Occipital lobe (tissue), 3 donors: ENCODE results near the gene GAREM1. TPM values are rescaled to one million over a fixed set of nuclear protein-coding genes. Genes with fewer than 3 reads are reported as not detected.
"Not testable (repeated sequence)": the region's sequence is repeated elsewhere in the genome, so short reads cannot be mapped to it uniquely, and the experiment has no call there.

Source experiments
- DNase-seq: peaks from one replicate; lab custom pipeline; 2025; lab: John Stamatoyannopoulos, UW
- small RNA-seq: library from RNA; depleted of rRNA; stranded (forward); fragments of <200 nt; gene quantifications from one replicate; pipeline ENCODE3, GENCODE V24; 2014
- total RNA-seq: library from RNA; depleted of rRNA; stranded (reverse); fragments of >200 nt; gene quantifications from one replicate; pipeline ENCODE4 v1.2.3, GENCODE V29; 2014

GAREM1 gene
- total RNA-seq, 1 donor from 2014 or later = 22.0 TPM

DNA sequence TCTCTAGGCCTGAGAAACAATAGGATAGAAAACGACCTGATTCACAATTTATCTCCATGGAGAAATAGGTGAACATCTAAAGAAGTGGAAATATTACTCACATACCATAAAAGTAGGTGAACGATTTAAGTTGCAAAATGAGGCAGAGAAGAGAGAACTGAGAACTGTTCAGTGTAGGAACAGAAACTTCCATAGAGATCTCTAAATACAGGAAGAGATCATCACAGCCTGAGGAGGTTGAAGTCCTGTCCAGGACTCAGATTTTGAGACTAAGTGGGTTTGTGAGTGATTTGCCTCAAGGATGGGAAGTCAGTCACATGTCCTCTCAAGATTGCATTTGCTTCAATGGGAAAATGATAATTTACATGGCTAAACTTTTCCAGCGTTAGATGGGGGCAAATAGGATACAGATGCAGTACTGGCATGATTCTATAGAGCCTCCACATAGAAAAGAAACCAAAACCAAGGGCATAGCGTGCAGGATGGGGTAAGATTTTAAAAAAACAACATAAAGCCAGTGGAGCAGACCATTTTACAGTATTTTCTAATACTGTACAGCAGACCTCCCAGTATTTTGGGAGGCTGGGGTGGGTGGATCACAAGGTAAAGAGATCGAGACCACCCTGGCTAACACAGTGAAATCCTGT, 212.0 kb downstream of the GAREM1 start:
- DNase-seq = no peak

DNA sequence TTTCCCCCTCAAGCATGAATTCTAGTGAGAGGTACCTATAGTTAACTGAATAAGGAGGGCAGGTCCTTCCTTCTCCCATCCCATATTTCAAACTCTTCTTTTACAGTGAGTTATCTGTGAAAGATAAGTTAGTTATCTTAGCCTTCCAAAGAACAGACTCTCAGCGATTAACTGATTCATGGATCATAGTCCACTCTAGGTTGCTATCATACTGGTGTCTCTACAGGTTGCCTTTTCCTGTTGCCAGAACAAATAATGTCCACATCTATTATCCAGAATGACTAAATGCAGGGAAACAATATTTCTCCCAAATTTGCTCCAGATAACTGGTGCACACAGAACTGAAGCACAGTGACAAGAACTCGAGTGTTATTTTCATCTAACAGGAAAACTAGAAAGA, 212.5 kb downstream of the GAREM1 start:
- no peak for DNase-seq

DNA sequence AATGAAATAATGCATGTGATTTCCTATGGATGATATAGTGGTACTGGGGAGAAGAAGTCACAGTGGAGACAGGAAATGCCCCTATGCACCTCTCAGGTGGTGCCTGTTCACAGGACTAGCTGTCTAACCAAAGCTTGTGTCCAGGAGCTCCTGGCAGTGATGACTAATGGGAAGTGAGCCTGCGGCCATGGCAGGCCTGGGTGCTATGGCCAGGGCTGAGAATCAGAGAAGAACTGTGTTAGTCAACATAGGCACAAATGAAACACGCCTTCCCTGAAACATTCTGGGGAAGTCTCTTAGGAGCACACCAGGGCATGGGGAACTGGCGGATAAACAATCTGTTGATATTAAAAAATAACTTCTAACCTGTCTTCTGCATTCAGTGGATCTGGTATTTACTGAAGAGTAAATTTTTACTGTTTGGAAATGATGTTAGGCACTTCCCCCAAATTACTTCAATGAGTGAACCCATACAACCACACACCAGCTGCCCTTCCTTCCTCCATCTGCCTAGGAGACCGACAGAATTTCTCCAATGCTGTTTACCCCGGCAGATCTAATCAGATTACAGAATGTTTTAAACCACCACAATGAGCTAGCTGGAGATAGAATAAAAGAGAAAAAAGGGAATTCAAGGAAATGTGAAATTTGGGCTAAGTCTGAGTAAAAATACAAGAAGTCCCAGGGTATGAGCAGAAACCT, 213.4 kb downstream of the GAREM1 start:
- DNase-seq = no peak

DNA sequence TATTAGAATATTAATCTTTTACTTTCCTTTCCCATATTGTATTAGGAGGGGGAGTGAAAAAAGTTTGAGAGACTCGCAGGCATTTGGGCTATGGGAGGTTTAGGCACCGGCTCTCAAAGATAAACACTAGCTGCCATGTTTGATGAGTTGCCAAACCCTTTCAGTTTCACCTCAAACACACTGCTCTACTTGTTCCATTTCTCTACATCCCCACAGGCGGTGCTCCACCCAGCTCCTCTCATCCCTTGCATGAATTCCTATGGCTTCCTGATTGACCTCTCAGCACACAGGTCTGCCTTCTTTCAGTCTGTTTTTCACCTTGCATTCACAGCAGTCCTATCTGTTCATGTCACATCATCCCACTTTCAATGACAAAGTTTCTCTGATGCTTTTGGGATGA, 215.1 kb downstream of the GAREM1 start:
- DNase-seq = no peak

DNA sequence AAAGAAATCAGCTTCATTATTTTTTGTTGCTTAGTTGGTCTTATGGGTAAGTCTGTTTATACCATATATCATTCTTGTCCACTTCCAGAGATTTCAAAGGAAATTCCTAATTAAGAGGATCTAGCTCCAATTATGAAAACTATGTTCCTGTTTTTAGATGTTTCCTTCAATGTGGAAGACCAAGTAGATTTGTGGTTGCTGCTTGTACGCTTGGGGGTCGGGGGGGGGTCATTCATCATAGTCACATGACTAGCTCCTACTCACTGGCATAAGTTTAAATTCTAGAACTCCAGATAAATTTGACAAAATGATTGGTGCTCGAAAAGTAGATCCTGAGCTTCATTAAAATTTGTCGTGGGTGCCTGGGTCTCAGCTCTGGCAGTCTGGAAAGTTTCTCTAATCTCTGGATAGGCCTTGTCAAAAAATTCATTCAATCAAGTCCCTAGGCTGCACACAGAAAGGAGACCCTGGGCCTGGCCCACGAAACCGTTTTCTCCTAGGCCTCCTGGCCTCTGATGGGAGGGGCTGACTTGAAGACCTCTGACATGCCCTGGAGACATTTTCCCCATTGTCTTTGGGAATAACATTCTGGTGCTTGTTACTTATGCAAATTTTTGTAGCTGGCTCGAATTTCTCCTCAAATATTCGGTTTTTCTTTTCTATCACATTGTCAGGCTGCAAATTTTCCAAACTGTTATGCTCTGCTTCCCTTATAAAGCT, 218.4 kb downstream of the GAREM1 start:
- no peak for DNase-seq

DNA sequence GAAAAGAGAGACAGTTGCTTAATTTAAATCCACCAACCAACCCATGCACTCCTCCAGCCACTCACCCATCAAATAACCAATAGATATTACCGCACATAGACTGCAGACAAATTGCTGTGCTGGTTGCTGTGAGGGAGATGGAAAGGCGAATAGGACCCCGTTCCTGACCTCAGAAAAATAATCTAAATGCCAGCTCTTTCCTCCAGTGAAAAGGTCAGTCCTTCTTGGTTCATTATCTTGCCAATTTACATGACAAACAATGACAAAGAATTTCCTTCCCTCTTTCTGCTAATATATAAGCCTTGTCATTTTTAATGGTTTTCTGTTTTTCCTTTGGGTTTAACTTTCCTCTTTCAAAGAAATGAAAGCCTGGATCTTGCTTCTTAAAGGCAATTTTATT, 219.2 kb downstream of the GAREM1 start:
- no peak for DNase-seq

DNA sequence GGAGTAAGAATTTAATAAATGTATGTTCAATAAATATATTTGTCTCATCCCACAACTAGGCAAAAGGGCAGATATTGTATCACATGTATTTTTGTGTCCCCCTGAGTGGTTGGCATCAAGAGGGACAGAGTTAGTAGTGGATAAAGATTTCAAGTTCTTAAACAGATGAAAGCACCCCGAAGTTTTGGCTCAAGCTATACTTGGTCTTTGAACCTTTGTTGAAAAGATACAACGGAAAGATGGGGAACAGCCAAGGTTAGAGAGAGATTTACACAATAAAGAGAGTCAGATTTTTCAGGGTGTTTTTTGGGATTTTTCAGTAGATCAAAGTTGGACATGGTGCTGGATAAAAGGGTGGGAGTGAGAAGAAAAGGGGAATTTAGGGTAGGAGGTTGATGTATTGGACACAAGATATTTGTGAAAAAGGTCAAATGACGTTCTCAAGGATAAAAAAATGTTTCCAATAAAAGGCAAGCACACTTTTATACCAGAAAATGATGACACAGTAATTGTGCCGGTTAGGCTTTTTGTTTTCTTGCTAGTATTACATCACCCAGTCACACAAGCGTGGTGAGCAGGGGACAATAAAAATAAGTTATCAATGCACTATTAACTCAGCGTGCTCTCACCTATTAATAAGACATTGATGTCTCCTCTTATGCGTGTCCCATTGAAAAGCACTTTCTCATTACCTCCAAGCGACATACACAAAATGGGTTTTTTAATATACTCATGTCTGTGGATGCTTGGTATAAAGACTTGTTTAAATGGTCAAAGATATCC, 221.3 kb downstream of the GAREM1 start:
- DNase-seq = no peak

DNA sequence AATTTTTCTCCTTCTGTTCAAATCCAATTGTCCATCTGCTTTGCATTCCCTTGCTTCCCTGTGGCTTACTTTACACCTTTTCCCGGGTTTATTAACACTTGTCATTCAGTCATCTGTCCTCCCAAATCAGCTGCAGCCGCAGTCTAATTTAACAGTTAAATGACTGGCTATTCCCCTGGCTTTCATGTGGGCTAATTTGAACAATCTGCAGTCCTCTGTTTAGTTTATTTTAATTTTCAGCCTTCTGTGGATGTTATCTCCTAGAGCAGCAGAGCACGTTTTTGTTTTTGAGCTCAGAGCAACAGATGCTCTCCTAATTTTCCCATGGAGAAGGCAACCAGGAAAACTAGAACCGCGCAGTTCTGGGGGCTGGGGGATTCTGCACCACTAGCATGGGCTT, 225.8 kb downstream of the GAREM1 start:
- DNase-seq = no peak

DNA sequence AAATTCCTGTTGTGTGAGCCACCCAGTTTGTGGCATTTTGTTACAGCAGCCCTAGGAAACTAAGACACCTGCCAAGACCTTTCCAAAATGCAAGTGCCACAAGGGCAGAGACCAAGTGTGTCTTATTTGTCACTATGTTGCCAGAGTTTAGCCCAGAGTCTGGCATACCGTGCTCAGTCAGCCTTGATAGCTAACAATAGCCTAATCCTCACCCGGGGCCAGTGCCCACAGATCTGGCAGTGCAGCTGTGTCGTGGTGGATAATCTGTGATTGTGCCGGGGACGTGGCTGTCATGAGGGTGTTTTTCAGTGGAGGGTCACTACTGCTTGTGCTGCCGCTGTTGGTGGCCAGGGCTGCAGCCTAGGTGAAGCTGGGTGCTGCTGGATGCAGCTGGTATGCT, 227.3 kb downstream of the GAREM1 start:
- DNase-seq = no peak

DNA sequence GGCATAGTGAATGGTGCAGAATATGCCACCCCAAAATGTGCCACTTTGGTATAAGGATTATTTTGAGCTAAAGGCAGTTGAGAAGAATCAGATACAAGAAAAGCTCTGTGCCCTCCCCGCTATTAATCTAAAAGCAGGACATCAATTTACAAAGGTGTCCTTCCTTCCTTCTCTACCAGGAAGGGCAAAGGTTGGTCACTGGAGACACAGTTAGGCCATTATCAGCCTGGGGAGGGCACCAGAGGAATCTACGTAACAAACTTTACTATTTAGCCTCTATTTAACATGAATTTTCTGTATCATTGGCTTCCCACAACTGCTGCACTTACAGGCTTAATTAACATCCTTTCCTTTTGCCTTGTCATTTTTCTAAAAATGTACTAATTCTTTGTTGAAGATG, 228.3 kb downstream of the GAREM1 start:
- DNase-seq = no peak

DNA sequence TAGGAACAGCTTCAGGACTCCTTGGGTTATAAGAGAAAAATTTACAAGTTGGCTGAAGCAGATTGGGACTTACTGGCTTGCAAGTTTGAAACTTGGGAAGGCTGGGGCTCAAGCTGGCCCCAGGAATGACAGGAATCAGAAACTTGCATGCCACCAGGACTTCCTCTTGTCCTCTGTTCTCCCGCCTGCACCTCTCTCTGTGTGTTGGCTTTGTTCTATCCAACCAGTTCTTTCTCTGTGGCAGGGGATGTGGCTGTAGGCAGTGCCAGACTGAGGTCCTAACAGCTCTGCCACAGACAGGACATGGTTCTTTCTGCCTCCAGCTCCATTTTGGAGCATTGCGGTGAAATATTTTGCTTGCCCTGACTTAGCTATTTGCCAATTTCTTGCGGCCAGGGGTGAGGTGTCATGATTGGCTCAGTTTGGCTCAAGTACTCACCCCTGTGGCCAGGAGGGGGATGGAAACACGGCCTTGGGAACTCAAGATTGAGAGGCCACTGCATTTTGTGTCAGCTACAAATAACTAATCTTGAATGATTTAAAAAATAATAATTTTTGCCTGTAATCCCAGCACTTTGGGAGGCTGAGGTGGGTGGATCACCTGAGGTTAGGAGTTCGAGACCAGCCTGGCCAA, 231.9 kb downstream of the GAREM1 start:
- DNase-seq = no peak

DNA sequence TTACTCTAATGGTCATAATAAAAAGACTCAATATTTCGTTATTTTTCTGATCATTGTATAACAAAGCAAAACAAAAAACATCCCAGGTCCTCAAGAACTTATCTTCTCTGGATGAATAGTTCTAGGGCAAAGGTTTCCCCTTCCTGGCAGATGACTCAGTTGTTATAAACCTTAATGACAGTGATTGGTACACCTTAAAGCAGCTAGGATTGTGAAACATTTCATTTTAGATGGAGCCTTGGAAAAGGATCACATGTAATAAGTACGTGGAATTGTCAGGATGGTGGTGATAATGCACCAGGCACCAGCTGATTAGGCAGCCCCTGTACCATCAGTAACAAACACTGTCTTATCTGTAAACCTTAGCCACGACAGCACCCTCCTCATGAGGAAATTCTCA, 233.6 kb downstream of the GAREM1 start:
- DNase-seq = no peak

DNA sequence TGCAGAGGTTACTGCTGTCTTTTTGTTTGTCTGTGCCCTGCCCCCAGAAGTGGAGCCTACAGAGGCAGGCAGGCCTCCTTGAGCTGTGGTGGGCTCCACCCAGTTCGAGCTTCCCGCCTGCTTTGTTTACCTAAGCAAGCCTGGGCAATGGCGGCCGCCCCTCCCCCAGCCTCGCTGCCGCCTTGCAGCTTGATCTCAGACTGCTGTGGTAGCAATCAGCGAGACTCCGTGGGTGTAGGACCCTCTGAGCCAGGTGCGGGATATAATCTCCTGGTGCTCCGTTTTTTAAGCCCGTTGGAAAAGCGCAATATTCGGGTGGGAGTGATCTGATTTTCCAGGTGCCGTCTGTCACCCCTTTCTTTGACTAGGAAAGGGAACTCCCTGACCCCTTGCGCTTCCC, 237.3 kb downstream of the GAREM1 start:
- not testable (repeated sequence) for DNase-seq

DNA sequence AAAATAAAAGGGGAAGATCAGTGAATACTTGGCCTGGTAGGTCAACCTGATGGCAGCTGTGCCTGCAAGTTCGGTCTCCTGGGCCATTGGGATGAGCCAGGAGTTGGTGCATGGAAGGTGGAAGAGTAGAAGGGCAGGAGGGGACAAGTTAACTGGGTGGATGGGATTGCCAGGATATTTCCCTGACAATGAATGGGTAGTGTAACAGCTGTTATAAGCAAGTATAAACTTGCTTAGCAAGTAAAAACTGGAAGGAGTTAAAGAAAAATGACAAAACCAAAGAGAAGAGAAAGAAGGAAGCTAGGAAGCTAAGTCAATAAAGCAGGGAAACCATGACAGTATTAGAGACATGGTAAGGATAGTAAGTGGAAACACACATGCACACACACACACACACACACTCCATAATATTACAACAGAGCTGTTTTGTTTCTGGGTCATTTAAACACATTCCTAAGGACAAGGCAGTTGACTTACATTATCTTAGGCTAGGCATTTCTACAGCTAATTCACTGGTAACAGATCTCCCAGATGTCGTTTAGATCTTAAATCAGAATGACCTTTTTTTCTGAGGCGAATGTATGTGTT, 251.2 kb downstream of the GAREM1 start:
- no peak for DNase-seq

DNA sequence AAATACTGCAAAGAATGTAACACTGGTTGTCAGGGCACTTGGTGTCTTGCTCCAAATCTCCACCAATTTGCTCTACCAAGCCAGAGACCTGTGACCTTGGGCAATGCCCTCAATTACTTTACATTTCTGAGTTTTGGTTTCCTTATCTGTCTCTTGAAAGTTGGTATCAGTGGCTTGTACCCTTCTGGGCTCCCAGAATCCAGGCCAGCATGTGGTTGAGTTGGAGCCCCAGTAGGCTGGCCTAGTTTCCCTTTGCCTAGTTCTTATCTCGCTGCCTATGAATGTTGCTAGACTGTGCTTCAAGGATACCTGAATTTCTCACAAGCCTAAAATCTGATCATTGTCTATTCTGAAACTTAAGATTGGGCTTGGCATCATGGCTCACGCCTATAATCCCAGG, 254.3 kb downstream of the GAREM1 start:
- no peak for DNase-seq

DNA sequence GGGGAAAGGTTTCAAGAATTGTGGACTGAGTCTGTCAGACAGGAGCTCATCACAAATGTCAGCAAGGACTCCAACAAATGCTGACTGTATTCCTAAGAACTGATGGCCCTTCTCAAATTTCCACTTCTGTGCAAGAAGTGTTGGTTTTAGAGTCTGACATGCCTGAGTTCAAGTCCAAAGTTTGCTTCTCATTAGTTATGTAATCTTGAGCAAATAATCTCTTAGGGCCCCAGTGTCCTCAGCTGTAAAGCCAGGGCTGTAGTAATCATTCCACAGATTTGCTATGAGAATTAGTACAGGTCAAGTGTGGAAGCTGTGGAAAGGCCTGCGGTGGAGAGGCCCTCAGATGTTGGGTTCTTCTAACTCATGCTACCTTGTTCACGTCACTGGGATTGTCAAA, 257.0 kb downstream of the GAREM1 start:
- DNase-seq = no peak

Small RNAs within 50 kb of the gene (small RNA-seq; reads per million reads assigned to genes)
- not detected for gene RF00019
